Testis (tissue), 3 donors: ENCODE measurements around the gene CYP4F11. TPM values are rescaled to one million over a fixed set of nuclear protein-coding genes. Genes with fewer than 3 reads are reported as not detected.
"Not testable (repeated sequence)": the region's sequence is repeated elsewhere in the genome, so short reads cannot be mapped to it uniquely, and the experiment has no call there.

Experiments used
- DNase-seq: peaks from one replicate; pipeline ENCODE4 v3.0.0-alpha.2; 2019
- H3K27ac ChIP-seq, 2 donors: fragments of 200-600 bp; sonication (generic); one replicate each; pipeline ENCODE4 v1.5.1; 2019
- H3K27me3 ChIP-seq: fragments of 200-600 bp; sonication (generic); one replicate; pipeline ENCODE4 v1.5.1; 2019
- H3K36me3 ChIP-seq: fragments of 200-600 bp; sonication (generic); one replicate; pipeline ENCODE4 v1.5.1; 2017; ENCODE audit warnings: low read depth; ENCODE audit errors: missing control alignments
- H3K4me1 ChIP-seq: fragments of 200-600 bp; sonication (generic); one replicate; pipeline ENCODE4 v1.5.1; 2019
- H3K4me3 ChIP-seq, 2 donors: fragments of 200-600 bp; sonication (generic); one replicate each; pipeline ENCODE4 v1.5.1; 2017 to 2019
- H3K9me3 ChIP-seq: fragments of 200-600 bp; sonication (generic); one replicate; pipeline ENCODE4 v1.5.1; 2017
- CTCF ChIP-seq, 3 experiments: fragments of 450-650 bp in 2 of 3; fragments of 200-600 bp in 1 of 3; sonication (generic) in 1 of 3; IDR thresholded peaks; one replicate each; pipeline ENCODE4 v1.5.1; 2016 to 2019; ENCODE audit warnings: antibody characterized with exemption in 3 of 3, mild to moderate bottlenecking in 2 of 3, moderate library complexity in 1 of 3
- POLR2A ChIP-seq: fragments of 450-650 bp; IDR thresholded peaks from one replicate; pipeline ENCODE4 v1.6.1; 2017; ENCODE audit warnings: antibody characterized with exemption, mild to moderate bottlenecking, moderate library complexity
- WGBS, 2 donors: methylation state at CpG; one replicate each; pipeline ENCODE4 v1.1.5; 2018; 5-methylcytosine and 5-hydroxymethylcytosine counted together
- intact Hi-C: fragments of 100-400 bp; cut with DNase I; formaldehyde crosslinking; loops from one replicate; pipeline ENCODE4 v1.15.1; 2023; ENCODE audit warnings: low total_unique reads
- polyA plus RNA-seq: library from polyadenylated mRNA; stranded (reverse); fragments of 350-450 nt; fragmentation: Illumina TruSeq; extraction: RNeasy Lipid Tissue Mini Kit (QIAGEN cat#74804); gene quantifications from one replicate; pipeline ENCODE4 v1.2.3, GENCODE V29; 2014; ENCODE audit warnings: low read depth, low replicate concordance; ENCODE audit not compliant: insufficient read depth
- total RNA-seq, 2 donors: library from RNA; depleted of rRNA; stranded (reverse); fragments of >200 nt; gene quantifications; one replicate each; pipeline ENCODE4 v1.2.3, GENCODE V29; 2016

CYP4F11 gene
- total and polyA plus RNA-seq, 3 donors from 2014 or later, result 2.6 to 4.3 (median 3.0) TPM

- H3K4me1 ChIP-seq, result no peaks in the 10 kb centered on the region
- no peak overlapping the region for H3K4me3 ChIP-seq
- DNase-seq, result no peak
- TF ChIP-seq CTCF (IDR thresholded peaks at IDR 0.05), result no peak
- no peak for TF ChIP-seq POLR2A
- intact Hi-C loops, result no loop called here
- no peak overlapping the region for H3K27ac ChIP-seq
- 78 to 79% methylated on average over 4 of the region's 4 CpGs for WGBS, 2 donors
- no peaks in the 10 kb centered on the region for H3K36me3 ChIP-seq
- H3K9me3 ChIP-seq, result no peaks in the 10 kb centered on the region
- H3K27me3 ChIP-seq, result no peaks in the 10 kb centered on the region
Observed at GRCh38 chr19:15895876-15896430, 38.4 kb downstream of the CYP4F11 start.

DNA sequence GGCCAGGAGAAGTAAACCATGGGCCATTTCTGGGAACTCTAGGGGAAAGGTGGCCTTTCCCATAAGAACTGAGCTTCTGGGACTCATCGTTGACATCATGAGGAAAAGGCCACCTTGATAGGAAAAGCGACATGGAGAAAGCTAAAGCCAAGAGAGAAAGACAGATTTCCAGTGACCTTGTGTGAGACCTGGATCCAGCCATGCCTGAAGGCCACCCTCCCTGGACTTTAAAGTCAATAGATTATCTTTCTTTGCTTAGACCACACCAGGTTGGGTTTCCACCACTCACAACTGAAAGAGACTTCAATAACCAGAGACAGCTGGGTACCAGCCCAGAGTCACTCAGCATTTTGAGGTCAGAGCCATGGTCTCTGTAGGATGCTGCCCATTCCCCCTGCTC is 40.0 kb downstream of the CYP4F11 start:
- DNase-seq, result no peak
- Histone ChIP-seq H3K27me3 (no peaks in the 10 kb centered on the region), H3K4me1 (no peaks in the 10 kb centered on the region), H3K9me3 (no peaks in the 10 kb centered on the region), H3K4me3 (no peak overlapping the region), H3K27ac (no peak overlapping the region), H3K36me3 (no peaks in the 10 kb centered on the region)
- 90 to 91% methylated on average over 2 of the region's 2 CpGs for WGBS, 2 donors
- intact Hi-C loops, result no loop called here
- no peak for TF ChIP-seq CTCF (IDR thresholded peaks at IDR 0.05)
- no peak for TF ChIP-seq POLR2A

DNA sequence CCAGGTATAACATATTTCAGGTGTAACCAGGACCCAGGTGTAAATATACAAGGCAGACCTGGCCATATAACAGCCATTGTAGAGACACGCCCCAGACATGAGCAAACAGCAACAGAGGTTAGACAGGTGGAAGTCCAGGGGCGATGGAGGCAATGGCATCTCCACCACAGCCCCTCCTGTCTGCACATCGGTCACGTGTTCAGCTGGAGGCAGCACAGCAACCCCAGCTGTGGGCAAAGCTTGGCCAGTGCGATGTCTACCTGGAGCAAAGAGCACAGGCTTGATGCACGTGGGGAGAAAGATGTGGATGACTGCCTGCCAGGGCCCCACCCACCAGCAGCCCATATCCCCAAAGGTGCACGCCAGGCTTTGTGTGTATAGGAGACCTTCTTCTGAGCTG is 40.9 kb downstream of the CYP4F11 start:
- TF ChIP-seq CTCF (IDR thresholded peaks at IDR 0.05), result no peak
- TF ChIP-seq POLR2A, result no peak
- Histone ChIP-seq H3K4me1 (no peaks in the 10 kb centered on the region), H3K36me3 (no peaks in the 10 kb centered on the region), H3K27me3 (no peaks in the 10 kb centered on the region), H3K4me3 (no peak overlapping the region), H3K27ac (no peak overlapping the region), H3K9me3 (no peaks in the 10 kb centered on the region)
- 51 to 67% methylated on average over 5 to 7 of the region's 7 CpGs for WGBS, 2 donors
- intact Hi-C loops, result no loop called here
- no peak for DNase-seq

DNA sequence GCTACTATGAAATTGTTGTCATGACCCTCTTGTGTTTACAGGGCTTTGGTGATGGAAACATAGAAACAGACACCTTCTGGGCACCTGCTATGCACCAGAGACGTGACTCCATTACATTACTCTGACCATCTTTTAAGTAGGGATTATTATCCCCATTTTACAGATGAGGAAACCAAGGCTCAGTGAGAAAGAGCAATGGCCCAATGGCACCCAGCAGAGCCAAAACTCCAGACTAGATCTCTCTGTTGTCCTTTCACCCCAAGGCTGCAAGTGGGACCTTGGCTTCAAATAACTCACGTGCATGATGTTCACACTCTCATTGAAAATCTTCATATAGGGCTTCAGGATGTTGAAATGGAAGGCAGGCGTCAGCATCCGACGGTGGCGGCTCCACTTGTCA is 42.3 kb downstream of the CYP4F11 start:
- Histone ChIP-seq H3K27me3 (no peaks in the 10 kb centered on the region), H3K9me3 (no peaks in the 10 kb centered on the region), H3K4me3 (no peak overlapping the region), H3K36me3 (no peaks in the 10 kb centered on the region), H3K4me1 (no peaks in the 10 kb centered on the region), H3K27ac (no peak overlapping the region)
- DNase-seq, result no peak
- 82 to 84% methylated on average over 4 to 6 of the region's 6 CpGs for WGBS, 2 donors
- intact Hi-C loops, result no loop called here
- TF ChIP-seq CTCF (IDR thresholded peaks at IDR 0.05), result no peak

DNA sequence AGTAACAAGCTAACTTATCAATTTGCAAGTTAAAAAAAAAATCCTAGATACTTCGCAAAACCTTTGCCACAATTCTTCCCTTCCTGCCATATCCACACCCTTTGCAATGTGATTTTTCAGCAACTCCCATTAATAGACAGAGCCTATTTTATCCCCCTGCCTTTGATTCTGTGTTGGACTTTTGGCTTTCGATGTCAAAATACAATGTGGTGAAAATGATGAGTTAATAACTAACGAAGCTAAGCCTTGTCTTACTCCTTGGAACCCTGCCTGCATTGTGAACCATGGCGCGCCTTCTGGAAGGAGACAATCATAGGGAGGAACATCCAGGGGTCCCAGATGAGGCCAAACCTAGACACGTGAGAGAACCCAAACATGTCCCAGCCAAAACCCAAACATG is 42.9 kb downstream of the CYP4F11 start:
- no peaks in the 10 kb centered on the region for H3K36me3 ChIP-seq
- intact Hi-C loops, result no loop called here
- WGBS, 2 donors, result 72 to 79% methylated on average over 6 of the region's 6 CpGs
- no peak for TF ChIP-seq POLR2A
- no peak for TF ChIP-seq CTCF (IDR thresholded peaks at IDR 0.05)
- DNase-seq, result no peak
- no peaks in the 10 kb centered on the region for H3K4me1 ChIP-seq
- no peaks in the 10 kb centered on the region for H3K9me3 ChIP-seq
- H3K27ac ChIP-seq, result no peak overlapping the region
- no peaks in the 10 kb centered on the region for H3K27me3 ChIP-seq
- no peak overlapping the region for H3K4me3 ChIP-seq

DNA sequence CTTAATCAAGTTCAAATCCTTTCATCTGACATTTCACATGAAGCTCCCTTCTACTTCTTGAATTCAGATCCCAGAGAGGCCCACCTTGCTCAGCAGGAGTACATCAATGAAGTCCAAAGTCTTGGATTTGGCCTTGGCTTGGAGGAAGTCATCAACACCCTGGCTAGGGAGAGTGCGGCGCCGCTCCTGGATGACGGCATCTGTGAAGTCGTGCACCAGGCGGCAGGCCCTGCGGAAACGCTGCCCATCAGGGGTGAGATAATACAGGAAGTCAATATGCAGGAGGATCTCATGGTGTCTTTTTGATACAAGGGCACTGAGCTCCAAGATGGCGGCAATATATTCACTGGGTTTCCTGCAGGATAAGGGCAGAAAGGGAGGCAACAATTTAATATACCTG is 45.0 kb downstream of the CYP4F11 start:
- H3K36me3 ChIP-seq, H3K27me3 ChIP-seq, intact Hi-C loops, H3K4me3 ChIP-seq, H3K9me3 ChIP-seq, DNase-seq, H3K27ac ChIP-seq, H3K4me1 ChIP-seq: not testable (repeated sequence)
- WGBS, 2 donors, result 88 to 90% methylated on average over 9 of the region's 9 CpGs
